DOHH2 (cell line): Measurements from ENCODE around the gene CELF3.

Source experiments
- H3F3A ChIP-seq: fragments of 200-600 bp; sonication (generic), shearing (Covaris generic); 2 replicates; pipeline ENCODE4 v1.6.0; 2016; ENCODE audit warnings: antibody characterized with exemption, mild to moderate bottlenecking; ENCODE audit not compliant: control insufficient read depth, insufficient read depth
- H3K27ac ChIP-seq: fragments of 200-600 bp; sonication (generic); 2 replicates; pipeline ENCODE4 v1.5.1; 2014; ENCODE audit warnings: low read depth, mild to moderate bottlenecking, low read length, moderate library complexity
- H3K27me3 ChIP-seq: fragments of 200-600 bp; sonication (generic); 2 replicates; pipeline ENCODE4 v1.6.1; 2014; ENCODE audit warnings: mild to moderate bottlenecking, low read length, mixed read lengths; ENCODE audit not compliant: control insufficient read depth
- H3K36me3 ChIP-seq: fragments of 200-600 bp; sonication (generic); 2 replicates; pipeline ENCODE4 v1.6.1; 2014; ENCODE audit warnings: mild to moderate bottlenecking, low read length, moderate library complexity, mixed read lengths; ENCODE audit not compliant: control insufficient read depth
- H3K4me1 ChIP-seq: fragments of 200-600 bp; sonication (generic); 2 replicates; pipeline ENCODE4 v1.6.1; 2014; ENCODE audit warnings: mild to moderate bottlenecking, low read length, mixed read lengths; ENCODE audit not compliant: control insufficient read depth
- H3K4me2 ChIP-seq: fragments of 200-600 bp; sonication (generic); 2 replicates; pipeline ENCODE4 v1.6.0; 2014; ENCODE audit warnings: mild to moderate bottlenecking, low read length, moderate library complexity
- H3K4me3 ChIP-seq: fragments of 200-600 bp; sonication (generic); 2 replicates; pipeline ENCODE4 v1.5.1; 2014; ENCODE audit warnings: mild to moderate bottlenecking, low read length, mixed read lengths
- H3K79me2 ChIP-seq: fragments of 200-600 bp; sonication (generic); 2 replicates; pipeline ENCODE4 v1.6.1; 2014; ENCODE audit warnings: mild to moderate bottlenecking, low read length, mixed read lengths; ENCODE audit not compliant: control insufficient read depth
- H3K9me2 ChIP-seq: fragments of 200-600 bp; sonication (generic); replicated peaks from 2 replicates; pipeline ENCODE4 v1.6.1; 2014; ENCODE audit warnings: mild to moderate bottlenecking, low read length, mixed read lengths; ENCODE audit not compliant: control insufficient read depth
- H3K9me3 ChIP-seq: fragments of 200-600 bp; sonication (generic); 2 replicates; pipeline ENCODE4 v1.6.1; 2014; ENCODE audit warnings: antibody characterized with exemption, low read length, mixed read lengths; ENCODE audit not compliant: control insufficient read depth, insufficient read depth
- H4K20me1 ChIP-seq: fragments of 200-600 bp; sonication (generic); 2 replicates; pipeline ENCODE4 v1.6.0; 2014; ENCODE audit warnings: low read depth, mild to moderate bottlenecking, antibody characterized with exemption, low read length, moderate library complexity; ENCODE audit not compliant: control insufficient read depth, insufficient read depth
- CTCF ChIP-seq: fragments of 200-600 bp; sonication (generic); IDR thresholded peaks from one replicate; pipeline ENCODE4 v1.5.1; 2014; ENCODE audit warnings: antibody characterized with exemption, mild to moderate bottlenecking, low read depth, low read length; ENCODE audit not compliant: poor library complexity, severe bottlenecking
- EZH2phosphoT487 ChIP-seq: fragments of 200-600 bp; sonication (generic); IDR thresholded peaks from 2 replicates; pipeline ENCODE4 v1.6.1; 2017; ENCODE audit warnings: borderline replicate concordance, mild to moderate bottlenecking, antibody characterized with exemption, low read length, moderate library complexity, mixed read lengths

Gene CELF3

DNA sequence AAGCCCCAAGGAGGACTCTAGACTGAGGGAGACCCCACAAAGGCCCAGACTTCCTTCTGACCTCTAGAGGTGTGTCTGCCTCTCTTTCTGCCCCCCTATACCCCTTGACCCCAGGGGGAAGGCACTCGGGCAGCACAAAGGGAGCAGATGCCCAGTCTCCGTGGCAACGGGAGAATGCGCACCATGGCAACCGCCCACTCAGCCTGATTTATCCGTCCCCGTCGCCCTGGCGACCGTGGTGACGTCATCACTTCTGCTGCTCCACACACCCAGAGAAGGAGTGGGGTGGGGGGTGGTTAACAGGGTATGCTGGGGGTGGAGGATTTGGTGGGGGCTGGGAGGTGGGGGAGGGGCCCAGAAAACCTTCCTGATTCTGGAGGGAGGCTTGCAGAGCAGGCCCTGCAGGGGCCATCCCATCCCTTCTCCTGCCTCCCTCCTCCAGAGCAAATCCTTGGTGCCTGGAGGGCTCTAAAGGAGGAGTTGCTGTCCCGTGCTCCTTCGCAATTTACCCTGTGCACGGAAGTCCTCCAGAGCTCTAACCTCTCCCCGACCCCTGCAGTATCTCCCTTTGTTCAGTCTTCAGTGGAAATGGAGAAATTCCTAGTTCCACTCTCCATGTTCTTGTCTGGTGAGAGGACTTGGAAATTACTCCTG, 6.3 kb downstream of the CELF3 start:
- Histone ChIP-seq H3K27ac (no peak overlapping the region), H3K9me2 (no peaks in the 10 kb centered on the region), H3K4me2 (no peak overlapping the region), H4K20me1 (no peaks in the 10 kb centered on the region), H3K9me3 (no peaks in the 10 kb centered on the region), H3K4me1 (no peaks in the 10 kb centered on the region), H3K27me3 (peaks cover 8% of the 10 kb centered on the region; the same call in 1 of the 2 replicates), H3K36me3 (no peaks in the 10 kb centered on the region), H3K4me3 (no peak overlapping the region), H3K79me2 (no peaks in the 10 kb centered on the region), H3F3A (no peaks in the 10 kb centered on the region)
- TF ChIP-seq CTCF: no peak
- TF ChIP-seq EZH2phosphoT487: no peak

- Histone ChIP-seq H3K36me3 (no peaks in the 10 kb centered on the region), H3K4me1 (no peaks in the 10 kb centered on the region), H3K4me2 (no peak overlapping the region), H4K20me1 (no peaks in the 10 kb centered on the region), H3F3A (no peaks in the 10 kb centered on the region), H3K9me2 (no peaks in the 10 kb centered on the region), H3K27ac (no peak overlapping the region), H3K4me3 (no peak overlapping the region), H3K27me3 (peaks cover 4% of the 10 kb centered on the region; the same call in 1 of the 2 replicates), H3K9me3 (no peaks in the 10 kb centered on the region), H3K79me2 (no peaks in the 10 kb centered on the region)
- TF ChIP-seq EZH2phosphoT487: no peak
Observed at GRCh38 chr1:151708891-151709290, 7.7 kb downstream of the CELF3 start.

- no peaks in the 10 kb centered on the region for H3F3A ChIP-seq
- no peak for TF ChIP-seq EZH2phosphoT487
- no peak for TF ChIP-seq CTCF
- peaks cover 4% of the 10 kb centered on the region; the same call in 1 of the 2 replicates for H3K27me3 ChIP-seq
- H3K9me2 ChIP-seq: no peaks in the 10 kb centered on the region
- no peaks in the 10 kb centered on the region for H3K4me1 ChIP-seq
- H3K4me3 ChIP-seq: no peak overlapping the region
- no peaks in the 10 kb centered on the region for H3K79me2 ChIP-seq
- H3K36me3 ChIP-seq: no peaks in the 10 kb centered on the region
- H3K9me3 ChIP-seq: no peaks in the 10 kb centered on the region
- no peaks in the 10 kb centered on the region for H4K20me1 ChIP-seq
- no peak overlapping the region for H3K27ac ChIP-seq
- H3K4me2 ChIP-seq: no peak overlapping the region
Observed at GRCh38 chr1:151707541-151708065, 9.0 kb downstream of the CELF3 start.
